A673 (cell line): ENCODE results near the gene BRME1. TPM values are rescaled to one million over a fixed set of nuclear protein-coding genes. Genes with fewer than 3 reads are reported as not detected.

Experiments
- BruUV-seq: library from RNA; stranded (reverse); fragments of 400-500 nt; replicated peaks from 2 replicates; lab custom pipeline; 2021; lab: Mats Ljungman, UMichigan
- CTCF ChIA-PET: fragments of 300-600 bp; sonication (Branson Sonifier 250); formaldehyde crosslinking; loops from one replicate; lab custom pipeline; 2022; ENCODE audit warnings: antibody characterized with exemption; lab: Charles Lee
- POLR2A ChIA-PET: fragments of 300-600 bp; sonication (Branson Sonifier 250); formaldehyde crosslinking; loops from one replicate; lab custom pipeline; 2022; ENCODE audit warnings: antibody characterized with exemption; ENCODE audit not compliant: low non-redundant PET; lab: Charles Lee
- DNase-seq: peaks from one replicate; pipeline ENCODE4 v3.0.0-alpha.2; 2015; ENCODE audit warnings: low spot score
- H3K27ac ChIP-seq: fragments of 200-600 bp; sonication (generic); 2 replicates; pipeline ENCODE4 v1.5.1; 2016; ENCODE audit warnings: mixed run types, low read depth, mild to moderate bottlenecking, mixed read lengths, antibody characterized with exemption, low read length; ENCODE audit not compliant: poor library complexity, severe bottlenecking
- H3K27me3 ChIP-seq: fragments of 200-600 bp; sonication (generic); replicated peaks from 2 replicates; pipeline ENCODE4 v1.6.1; 2017; ENCODE audit warnings: mixed run types, low read depth, mild to moderate bottlenecking, mixed read lengths, antibody characterized with exemption, low read length; ENCODE audit not compliant: insufficient read depth, poor library complexity
- H3K36me3 ChIP-seq: fragments of 200-600 bp; sonication (generic); 2 replicates; pipeline ENCODE4 v1.6.1; 2016; ENCODE audit warnings: mixed run types, mild to moderate bottlenecking, mixed read lengths, antibody characterized with exemption, low read length; ENCODE audit not compliant: insufficient read depth, poor library complexity, severe bottlenecking
- H3K4me1 ChIP-seq: fragments of 200-600 bp; sonication (generic); 2 replicates; pipeline ENCODE4 v1.6.1; 2017; ENCODE audit warnings: mixed run types, mild to moderate bottlenecking, mixed read lengths, antibody characterized with exemption, low read length; ENCODE audit not compliant: insufficient read depth, poor library complexity, severe bottlenecking
- H3K4me3 ChIP-seq: fragments of 200-600 bp; sonication (generic); 2 replicates; pipeline ENCODE4 v1.5.1; 2016; ENCODE audit warnings: low read depth, mixed run types, mild to moderate bottlenecking, mixed read lengths, low read length; ENCODE audit not compliant: poor library complexity, severe bottlenecking
- H3K9me3 ChIP-seq: fragments of 200-600 bp; sonication (generic); 2 replicates; pipeline ENCODE4 v1.6.1; 2016; ENCODE audit warnings: mixed run types, low read depth, mild to moderate bottlenecking, mixed read lengths, antibody characterized with exemption, low read length; ENCODE audit not compliant: poor library complexity, severe bottlenecking
- EZH2 ChIP-seq: fragments of 200-600 bp; sonication (generic); IDR thresholded peaks from 2 replicates; pipeline ENCODE4 v1.6.1; 2017; ENCODE audit warnings: borderline replicate concordance, low read depth, mild to moderate bottlenecking, mixed read lengths, antibody characterized with exemption, low read length; ENCODE audit not compliant: poor library complexity, severe bottlenecking
- intact Hi-C: fragments of 100-400 bp; cut with micrococcal nuclease; formaldehyde crosslinking; loops from one replicate; pipeline ENCODE4 v1.10.0; 2022; ENCODE audit not compliant: unreplicated experiment
- total RNA-seq: library from RNA; stranded (reverse); gene quantifications from 2 replicates; pipeline ENCODE4 v1.2.3, GENCODE V29; 2021
- TF ChIP-seq, protein P1 (sequence below): fragments of 300-800, 200-600 bp; sonication (generic); conservative IDR thresholded peaks from 2 replicates; pipeline ENCODE4 v1.5.1; 2017; ENCODE audit warnings: low read depth, mild to moderate bottlenecking, antibody characterized with exemption, low read length, moderate library complexity, mixed read lengths

BRME1 gene
- total RNA-seq, 1 experiment from 2014 or later, result 4.0 TPM

DNA sequence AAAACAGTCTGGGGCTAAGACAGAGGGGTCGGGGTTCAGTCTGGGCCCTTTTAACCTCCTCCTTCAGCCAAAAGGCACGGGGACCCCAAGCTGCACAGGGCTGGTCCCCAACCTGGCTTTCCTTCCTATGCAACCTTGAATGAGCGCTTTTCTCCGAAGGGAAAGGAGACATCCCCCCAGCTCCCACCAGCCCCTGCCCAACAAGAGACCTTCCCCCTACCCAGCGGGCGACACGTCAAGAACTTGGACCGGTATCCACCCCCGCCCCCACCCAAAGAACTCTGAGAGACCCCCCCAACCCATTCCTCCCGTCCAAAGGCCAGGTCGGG, 64.0 kb downstream of the BRME1 start:
- no peaks in the 10 kb centered on the region for H3K9me3 ChIP-seq
- no peaks in the 10 kb centered on the region for H3K27me3 ChIP-seq
- peak overlapping the region; percentile 81 for H3K4me3 ChIP-seq
- BruUV-seq, result TSS peak; percentile 56
- peak overlapping the region; percentile 95 for H3K27ac ChIP-seq
- H3K36me3 ChIP-seq, result peaks cover 1% of the 10 kb centered on the region
- ChIA-PET CTCF (no interaction called here), POLR2A (no interaction called here)
- no peak for TF ChIP-seq EZH2
- TF ChIP-seq, protein P1, sequence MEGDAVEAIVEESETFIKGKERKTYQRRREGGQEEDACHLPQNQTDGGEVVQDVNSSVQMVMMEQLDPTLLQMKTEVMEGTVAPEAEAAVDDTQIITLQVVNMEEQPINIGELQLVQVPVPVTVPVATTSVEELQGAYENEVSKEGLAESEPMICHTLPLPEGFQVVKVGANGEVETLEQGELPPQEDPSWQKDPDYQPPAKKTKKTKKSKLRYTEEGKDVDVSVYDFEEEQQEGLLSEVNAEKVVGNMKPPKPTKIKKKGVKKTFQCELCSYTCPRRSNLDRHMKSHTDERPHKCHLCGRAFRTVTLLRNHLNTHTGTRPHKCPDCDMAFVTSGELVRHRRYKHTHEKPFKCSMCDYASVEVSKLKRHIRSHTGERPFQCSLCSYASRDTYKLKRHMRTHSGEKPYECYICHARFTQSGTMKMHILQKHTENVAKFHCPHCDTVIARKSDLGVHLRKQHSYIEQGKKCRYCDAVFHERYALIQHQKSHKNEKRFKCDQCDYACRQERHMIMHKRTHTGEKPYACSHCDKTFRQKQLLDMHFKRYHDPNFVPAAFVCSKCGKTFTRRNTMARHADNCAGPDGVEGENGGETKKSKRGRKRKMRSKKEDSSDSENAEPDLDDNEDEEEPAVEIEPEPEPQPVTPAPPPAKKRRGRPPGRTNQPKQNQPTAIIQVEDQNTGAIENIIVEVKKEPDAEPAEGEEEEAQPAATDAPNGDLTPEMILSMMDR, result no peak
- intact Hi-C loops, result loop anchor here (10.0 kb wide), 1 partner anchor 677 kb away; no protein-coding TSS in a partner anchor
- no peak for DNase-seq
- H3K4me1 ChIP-seq, result peaks cover 56% of the 10 kb centered on the region

- peak overlapping the region; percentile 95 for H3K27ac ChIP-seq
- H3K27me3 ChIP-seq, result no peaks in the 10 kb centered on the region
- intact Hi-C loops, result loop anchor here (10.0 kb wide), 1 partner anchor 677 kb away; no protein-coding TSS in a partner anchor
- no peaks in the 10 kb centered on the region for H3K9me3 ChIP-seq
- peaks cover 4% of the 10 kb centered on the region for H3K36me3 ChIP-seq
- H3K4me1 ChIP-seq, result peaks cover 56% of the 10 kb centered on the region
- TF ChIP-seq, protein P1, result no peak
- TF ChIP-seq EZH2, result no peak
- POLR2A ChIA-PET, result no interaction called here
- no TSS peak for BruUV-seq
- CTCF ChIA-PET, result no interaction called here
- H3K4me3 ChIP-seq, result peak overlapping the region; percentile 81
- no peak for DNase-seq
Observed at GRCh38 chr19:13841086-13841961, 64.6 kb downstream of the BRME1 start.

GRCh38 chr19:13840305-13841085, 65.4 kb downstream of the BRME1 start:
- Histone ChIP-seq H3K9me3 (no peaks in the 10 kb centered on the region), H3K4me3 (peak overlapping the region; percentile 81), H3K4me1 (peaks cover 60% of the 10 kb centered on the region), H3K36me3 (peaks cover 12% of the 10 kb centered on the region), H3K27me3 (no peaks in the 10 kb centered on the region), H3K27ac (peak overlapping the region; percentile 95)
- BruUV-seq, result no TSS peak
- POLR2A ChIA-PET, result no interaction called here
- CTCF ChIA-PET, result interaction anchor here (0.6 to 0.9 kb wide), 3 partner anchors 205 to 275 kb away, joined by 3 to 11 read pairs (median 8); no protein-coding TSS in a partner anchor
- DNase-seq, result no peak
- intact Hi-C loops, result loop anchor here (10.0 kb wide), 1 partner anchor 676 kb away; no protein-coding TSS in a partner anchor
- TF ChIP-seq EZH2, result no peak
- TF ChIP-seq, protein P1, result no peak
